ENCODE data around the gene HSF4.
A peak's percentile ranks its signal among the peaks of the same experiment; 100 is the strongest.

DNA sequence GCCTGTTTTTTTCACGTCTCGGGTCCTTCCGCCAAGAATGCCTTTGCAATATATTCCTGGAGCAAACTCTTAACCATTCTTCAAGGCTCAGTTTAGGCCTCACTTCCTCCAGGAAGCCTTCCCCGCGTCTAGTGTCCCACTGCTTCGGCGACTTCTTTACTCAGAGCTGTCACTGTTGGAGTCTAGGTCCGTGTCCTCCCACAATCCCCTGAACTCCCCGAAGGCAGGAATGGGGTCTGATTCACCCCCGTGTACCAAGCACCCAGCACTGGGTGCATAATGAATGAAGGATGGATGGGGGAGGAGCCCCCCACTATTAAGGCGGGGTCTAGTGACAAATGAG is 18.7 kb downstream of the HSF4 start:
- TF ChIP-seq POLR2AphosphoS5 (IDR thresholded peaks at IDR 0.05; ENCODE audit: low read depth, low read length) (peak; percentile 16; the same call in 1 of the 2 replicates), SIN3A (IDR thresholded peaks at IDR 0.05; ENCODE audit: borderline replicate concordance, insufficient read depth, low read length) (no peak)
- TF ChIP-seq, protein P1, sequence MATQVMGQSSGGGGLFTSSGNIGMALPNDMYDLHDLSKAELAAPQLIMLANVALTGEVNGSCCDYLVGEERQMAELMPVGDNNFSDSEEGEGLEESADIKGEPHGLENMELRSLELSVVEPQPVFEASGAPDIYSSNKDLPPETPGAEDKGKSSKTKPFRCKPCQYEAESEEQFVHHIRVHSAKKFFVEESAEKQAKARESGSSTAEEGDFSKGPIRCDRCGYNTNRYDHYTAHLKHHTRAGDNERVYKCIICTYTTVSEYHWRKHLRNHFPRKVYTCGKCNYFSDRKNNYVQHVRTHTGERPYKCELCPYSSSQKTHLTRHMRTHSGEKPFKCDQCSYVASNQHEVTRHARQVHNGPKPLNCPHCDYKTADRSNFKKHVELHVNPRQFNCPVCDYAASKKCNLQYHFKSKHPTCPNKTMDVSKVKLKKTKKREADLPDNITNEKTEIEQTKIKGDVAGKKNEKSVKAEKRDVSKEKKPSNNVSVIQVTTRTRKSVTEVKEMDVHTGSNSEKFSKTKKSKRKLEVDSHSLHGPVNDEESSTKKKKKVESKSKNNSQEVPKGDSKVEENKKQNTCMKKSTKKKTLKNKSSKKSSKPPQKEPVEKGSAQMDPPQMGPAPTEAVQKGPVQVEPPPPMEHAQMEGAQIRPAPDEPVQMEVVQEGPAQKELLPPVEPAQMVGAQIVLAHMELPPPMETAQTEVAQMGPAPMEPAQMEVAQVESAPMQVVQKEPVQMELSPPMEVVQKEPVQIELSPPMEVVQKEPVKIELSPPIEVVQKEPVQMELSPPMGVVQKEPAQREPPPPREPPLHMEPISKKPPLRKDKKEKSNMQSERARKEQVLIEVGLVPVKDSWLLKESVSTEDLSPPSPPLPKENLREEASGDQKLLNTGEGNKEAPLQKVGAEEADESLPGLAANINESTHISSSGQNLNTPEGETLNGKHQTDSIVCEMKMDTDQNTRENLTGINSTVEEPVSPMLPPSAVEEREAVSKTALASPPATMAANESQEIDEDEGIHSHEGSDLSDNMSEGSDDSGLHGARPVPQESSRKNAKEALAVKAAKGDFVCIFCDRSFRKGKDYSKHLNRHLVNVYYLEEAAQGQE (IDR thresholded peaks at IDR 0.05; ENCODE audit: insufficient read depth in 1 of 2, low read depth in 2 of 2, low read length in 2 of 2): no peak
